Heart left ventricle (tissue), 16 donors: Measurements from ENCODE around the gene ZNF768. TPM values are rescaled to one million over a fixed set of nuclear protein-coding genes. Genes with fewer than 3 reads are reported as not detected.

Experiments
- ATAC-seq, 4 donors: fragments of 200-7000 bp; cut with Tn5 transposase; one replicate each; pipeline ENCODE4 v1.9.1; 2020 to 2022; ENCODE audit warnings: moderate library complexity in 4 of 4, mild to moderate bottlenecking in 3 of 4, moderate number of reproducible peaks in 1 of 4
- DNase-seq, 5 donors: peaks; one replicate each; pipeline ENCODE4 v3.0.0-alpha.2; 2020
- H3K27ac ChIP-seq, 12 donors: fragments of 200-600 bp; sonication (generic) in 4 of 12; one replicate each; pipeline versions ENCODE4 v1.5.0 to v1.8.0; 2016 to 2022; ENCODE audit warnings: mild to moderate bottlenecking in 2 of 12
- H3K27me3 ChIP-seq, 9 donors: fragments of 200-600 bp; sonication (generic) in 2 of 9; one replicate each; pipeline versions ENCODE4 v1.5.1 to v1.8.0; 2016 to 2022; ENCODE audit warnings: mild to moderate bottlenecking in 3 of 9
- H3K36me3 ChIP-seq, 9 donors: fragments of 200-600 bp; sonication (generic) in 2 of 9; one replicate each; pipeline versions ENCODE4 v1.5.0 to v1.8.0; 2018 to 2022; ENCODE audit warnings: mild to moderate bottlenecking in 2 of 9
- H3K4me1 ChIP-seq, 12 donors: fragments of 200-600 bp; sonication (generic) in 4 of 12; one replicate each; pipeline versions ENCODE4 v1.5.0 to v1.8.0; 2016 to 2022; ENCODE audit warnings: mild to moderate bottlenecking in 3 of 12
- H3K4me3 ChIP-seq, 12 donors: fragments of 200-600 bp; sonication (generic) in 4 of 12; one replicate each; pipeline versions ENCODE4 v1.5.0 to v1.8.0; 2017 to 2022; ENCODE audit warnings: mild to moderate bottlenecking in 9 of 12, moderate library complexity in 4 of 12
- H3K9me3 ChIP-seq, 12 donors: fragments of 200-600 bp; sonication (generic) in 4 of 12; one replicate each; pipeline versions ENCODE4 v1.5.0 to v1.8.0; 2016 to 2022; ENCODE audit warnings: mild to moderate bottlenecking in 1 of 12
- POLR2A ChIP-seq, 2 donors: fragments of 450-650 bp; IDR thresholded peaks; one replicate each; pipeline ENCODE4 v1.6.1; 2017; ENCODE audit warnings: antibody characterized with exemption in 2 of 2, mild to moderate bottlenecking in 2 of 2, moderate library complexity in 2 of 2
- WGBS, 4 donors: extraction: QIAGEN DNeasy Blood & Tissue Kit in 2 of 4; methylation state at CpG; one replicate each; pipeline versions ENCODE4 v1.1.5 to v1.1.7; 2013 to 2018; 5-methylcytosine and 5-hydroxymethylcytosine counted together
- intact Hi-C, 10 donors: fragments of 100-400 bp; cut with DNase I; formaldehyde crosslinking; loops; one replicate each; pipeline versions ENCODE4 v1.11.1 to v1.14.2; 2022
- polyA plus RNA-seq, 2 donors: library from polyadenylated mRNA; stranded (reverse); fragments of 200-250 nt; gene quantifications; one replicate each; pipeline ENCODE4 v1.2.3, GENCODE V29; 2013
- total RNA-seq, 9 donors: library from RNA; depleted of rRNA in 2 of 9; stranded (reverse); fragments of >200 nt in 2 of 9; fragmentation: NEBNext Ultra II Directional in 3 of 9; extraction: Animal tissue kit (Norgen Biotek cat#: 25700) in 3 of 9; gene quantifications; one replicate each; pipeline versions ENCODE4 v1.1.0 to v1.2.4, GENCODE V29; 2016 to 2023
- TF ChIP-seq, protein P1 (sequence below), 12 donors: fragments of 200-600 bp; sonication (generic) in 4 of 12; IDR thresholded peaks; one replicate each; pipeline versions ENCODE4 v1.5.0 to v1.8.0; 2018 to 2022; ENCODE audit warnings: antibody characterized with exemption in 12 of 12, mild to moderate bottlenecking in 5 of 12
- donor health status: ischemic (EF 13 %, LVEDD 7.1; RV severe dilation, severe dysfunction).
- donor health status: healthy with polysubstance abuse.
- donor health status: DM: no; HTN: yes; CAD: no.
- donor health status: DM: no; HTN: no; CAD: no.
- donor health status: ischemic (EF 25% LVEDD 6.9; RV normal size, moderate dysfunction).
- donor health status: ischemic (EF 25% LVEDD 5.7; RV mildly dilated, moderate dysfunction).
- donor health status: healthy.
- donor health status: DM: yes; HTN: yes; CAD: no.
- donor health status: ischemic (EF 35%, LVEDD 5.7; RV mildly dilated, moderate dysfunction).
- donor health status: nonischemic (EF 11% LVEDD 7.7; RV severe dilation, severe dysfunction).
- donor health status: DM: yes; HTN: yes; CAD: no.
- donor health status: PGD.
- donor health status: ischemic (EF 29% LVEDD 5.4; RV normal size, mild dysfunction).
- donor health status: nonischemic (EF 23%, LVEDD 6.1; RV moderate dilation, normal function).

ZNF768 gene
- total and polyA plus RNA-seq, 11 donors, result 38.9 to 88.2 (median 51.6) TPM

DNA sequence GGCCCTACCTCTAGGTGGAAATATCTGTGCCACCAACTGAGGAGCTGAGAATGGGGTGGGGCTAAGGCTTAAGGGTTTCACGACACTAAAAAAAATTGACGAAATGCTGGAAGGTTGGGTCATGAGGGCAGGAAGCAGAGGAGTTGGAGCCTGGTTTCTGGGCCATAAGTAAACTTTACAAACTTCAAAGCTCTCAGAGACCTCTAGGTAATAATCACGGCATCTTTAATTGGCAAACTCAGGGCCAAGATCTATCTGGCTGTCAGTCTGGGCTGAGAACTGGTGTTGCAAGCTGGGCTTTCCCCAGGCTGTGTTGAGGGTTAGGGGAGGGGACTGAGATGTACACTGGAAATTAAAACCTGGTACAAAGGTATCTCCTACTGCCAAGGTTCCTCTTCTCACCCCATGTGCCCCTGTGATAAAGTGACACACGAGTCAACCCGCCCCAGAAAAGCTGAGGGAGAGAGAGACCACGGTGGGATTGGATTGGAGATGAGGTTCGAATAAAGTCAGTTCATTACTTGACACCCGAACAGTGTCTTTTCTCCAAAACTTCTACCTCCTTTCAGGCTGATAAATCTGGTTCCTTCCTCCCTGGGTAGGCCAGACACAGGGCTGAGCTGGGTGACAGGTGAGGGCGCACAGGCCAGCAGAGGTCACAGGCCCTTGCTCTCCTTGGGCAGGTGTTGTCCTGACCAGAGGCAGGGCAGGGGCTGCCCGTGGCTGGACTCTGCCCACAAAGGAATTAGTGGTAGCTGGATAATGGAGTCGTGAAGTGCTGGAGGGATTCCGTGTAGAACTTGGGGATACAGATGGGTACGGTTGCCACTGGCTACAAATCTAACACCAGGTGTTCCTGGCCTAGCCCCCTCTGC is 4.0 kb upstream of the ZNF768 start:
- WGBS, 4 donors, result 86 to 88% (median 87%) methylated on average over 13 of the region's 13 CpGs
- intact Hi-C loops, result loop anchor here in 4 of 10 donors (5.0 to 10.0 kb wide), 3 partner anchors 42 to 104 kb away; partner anchors contain the start of gene ZNF688 (in 3 of the 4)
- no peaks in the 10 kb centered on the region for H3K9me3 ChIP-seq
- no peak for TF ChIP-seq POLR2A (IDR thresholded peaks at IDR 0.05)
- TF ChIP-seq, protein P1, sequence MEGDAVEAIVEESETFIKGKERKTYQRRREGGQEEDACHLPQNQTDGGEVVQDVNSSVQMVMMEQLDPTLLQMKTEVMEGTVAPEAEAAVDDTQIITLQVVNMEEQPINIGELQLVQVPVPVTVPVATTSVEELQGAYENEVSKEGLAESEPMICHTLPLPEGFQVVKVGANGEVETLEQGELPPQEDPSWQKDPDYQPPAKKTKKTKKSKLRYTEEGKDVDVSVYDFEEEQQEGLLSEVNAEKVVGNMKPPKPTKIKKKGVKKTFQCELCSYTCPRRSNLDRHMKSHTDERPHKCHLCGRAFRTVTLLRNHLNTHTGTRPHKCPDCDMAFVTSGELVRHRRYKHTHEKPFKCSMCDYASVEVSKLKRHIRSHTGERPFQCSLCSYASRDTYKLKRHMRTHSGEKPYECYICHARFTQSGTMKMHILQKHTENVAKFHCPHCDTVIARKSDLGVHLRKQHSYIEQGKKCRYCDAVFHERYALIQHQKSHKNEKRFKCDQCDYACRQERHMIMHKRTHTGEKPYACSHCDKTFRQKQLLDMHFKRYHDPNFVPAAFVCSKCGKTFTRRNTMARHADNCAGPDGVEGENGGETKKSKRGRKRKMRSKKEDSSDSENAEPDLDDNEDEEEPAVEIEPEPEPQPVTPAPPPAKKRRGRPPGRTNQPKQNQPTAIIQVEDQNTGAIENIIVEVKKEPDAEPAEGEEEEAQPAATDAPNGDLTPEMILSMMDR (IDR thresholded peaks at IDR 0.05), result no peak
- no peak overlapping the region for H3K27ac ChIP-seq
- H3K4me1 ChIP-seq, result peaks cover 0 to 45% (median 29%) of the 10 kb centered on the region in 12 donors
- no peak overlapping the region for H3K4me3 ChIP-seq
- ATAC-seq (no peak), DNase-seq (no peak)
- H3K36me3 ChIP-seq, result peaks cover 0 to 28% (median 23%) of the 10 kb centered on the region in 9 donors
- no peaks in the 10 kb centered on the region for H3K27me3 ChIP-seq

DNA sequence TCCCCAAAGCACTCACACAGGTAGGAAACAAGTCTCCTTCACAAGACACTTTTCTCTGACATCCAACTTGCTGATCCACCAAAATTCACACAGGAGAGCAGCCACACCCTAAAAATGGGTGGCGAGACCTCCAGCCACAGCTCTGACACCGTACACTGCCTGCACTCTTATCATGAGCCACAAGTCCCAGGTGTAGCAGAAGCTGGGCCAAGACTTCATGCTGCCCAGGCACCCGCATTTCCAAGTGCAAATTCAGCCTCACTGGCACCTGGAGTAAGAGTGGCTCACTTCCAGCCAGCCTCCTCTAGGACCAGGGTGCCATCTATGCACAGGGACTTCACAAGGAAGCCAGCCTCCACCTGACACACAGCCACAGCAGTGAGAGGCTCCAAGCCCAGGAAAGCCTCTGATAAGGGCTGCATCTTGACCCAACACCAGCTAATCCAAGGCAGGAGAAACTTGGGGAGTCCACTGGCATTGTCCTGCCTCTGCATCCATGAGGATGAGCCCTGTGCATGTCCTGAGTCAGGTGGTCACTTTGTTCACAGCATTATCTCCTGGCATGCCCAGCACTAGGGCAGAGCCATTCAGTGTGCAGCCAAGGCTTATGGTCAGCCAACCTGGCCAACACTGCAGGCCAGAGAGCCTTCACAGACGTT is 2.6 kb upstream of the ZNF768 start:
- DNase-seq, result no peak
- Histone ChIP-seq H3K4me1 (peaks cover 0 to 51% (median 28%) of the 10 kb centered on the region in 12 donors), H3K4me3 (no peak overlapping the region), H3K27me3 (no peaks in the 10 kb centered on the region), H3K36me3 (peaks cover 0 to 40% (median 30%) of the 10 kb centered on the region in 9 donors), H3K27ac (peak overlapping the region in 3 of 12 donors; percentile 98 to 100 (median 99)), H3K9me3 (no peaks in the 10 kb centered on the region)
- 71 to 81% (median 75%) methylated on average over 3 to 4 of the region's 4 CpGs for WGBS, 4 donors
- TF ChIP-seq POLR2A (IDR thresholded peaks at IDR 0.05), result no peak
- TF ChIP-seq, protein P1 (IDR thresholded peaks at IDR 0.05), result no peak
- ATAC-seq, result no peak
- intact Hi-C loops, result loop anchor here in 9 of 10 donors (5.0 to 10.0 kb wide), 6 partner anchors 43 to 464 kb away; partner anchors contain the start of genes SEPHS2 (in 7 of the 9), ZNF688 (in 2 of the 9), ALDOA (in 1 of the 9) and DCTPP1 (in 1 of the 9)

GRCh38 chr16:30527635-30528178 is 1.3 kb upstream of the ZNF768 start:
- Histone ChIP-seq H3K36me3 (peaks cover 0 to 35% (median 28%) of the 10 kb centered on the region in 9 donors), H3K27me3 (no peaks in the 10 kb centered on the region), H3K4me1 (peaks cover 0 to 44% (median 19%) of the 10 kb centered on the region in 12 donors), H3K27ac (peak overlapping the region; percentile 76 to 100 (median 99)), H3K9me3 (no peaks in the 10 kb centered on the region), H3K4me3 (peak overlapping the region in 10 of 12 donors; percentile 76 to 98 (median 88))
- WGBS, 4 donors, result 24 to 32% (median 27%) methylated on average over 14 of the region's 14 CpGs
- ATAC-seq (no peak), DNase-seq (peak in 1 of 5 donors; percentile 40)
- TF ChIP-seq POLR2A (IDR thresholded peaks at IDR 0.05), result no peak
- TF ChIP-seq, protein P1 (IDR thresholded peaks at IDR 0.05), result no peak
- intact Hi-C loops, result loop anchor here in 9 of 10 donors (1.0 to 10.0 kb wide), 11 partner anchors 31 to 463 kb away; partner anchors contain the start of genes SEPHS2 (in 8 of the 9), ZNF785 (in 3 of the 9), FBRS (in 2 of the 9) and ZNF688 (in 2 of the 9)
